SK-N-SH treated with all-trans-retinoic acid at 6 μM for 48 hours (cell line): ENCODE results near the gene HS3ST5.

ENCODE experiments used
- ATAC-seq: fragments of 200-7000 bp; cut with Tn5 transposase; 3 replicates; pipeline ENCODE4 v1.9.1; 2020; ENCODE audit warnings: mild to moderate bottlenecking, moderate library complexity
- ARNTL ChIP-seq: fragments of 450-650 bp; formaldehyde crosslinking; IDR thresholded peaks from 2 replicates; pipeline ENCODE4 v1.5.0; 2020; ENCODE audit warnings: low read depth, mild to moderate bottlenecking, moderate library complexity, borderline replicate concordance
- BACH2 ChIP-seq: fragments of 250-450 bp; sonication (Bioruptor Pico); IDR thresholded peaks from 2 replicates; pipeline ENCODE4 v1.9.0; 2021; ENCODE audit warnings: mild to moderate bottlenecking, borderline replicate concordance
- CSDC2 ChIP-seq: fragments of 250-450 bp; sonication (Bioruptor Pico); IDR thresholded peaks from 2 replicates; pipeline ENCODE4 v1.5.0; 2020; ENCODE audit warnings: mild to moderate bottlenecking, moderate library complexity
- CSRNP3 ChIP-seq: fragments of 250-450 bp; sonication (Bioruptor Pico); IDR thresholded peaks from 2 replicates; pipeline ENCODE4 v1.5.1; 2021; ENCODE audit warnings: mild to moderate bottlenecking, moderate library complexity
- ESRRG ChIP-seq: fragments of 250-450 bp; sonication (Bioruptor Pico); IDR thresholded peaks from 2 replicates; pipeline ENCODE4 v1.6.1; 2021; ENCODE audit warnings: mild to moderate bottlenecking
- GLIS3 ChIP-seq: fragments of 250-450 bp; sonication (Bioruptor Pico); IDR thresholded peaks from 2 replicates; pipeline ENCODE4 v1.5.0; 2020; ENCODE audit warnings: mild to moderate bottlenecking, moderate library complexity
- ISL1 ChIP-seq: fragments of 250-450 bp; sonication (Bioruptor Pico); IDR thresholded peaks from 2 replicates; pipeline ENCODE4 v2.1.2; 2022; ENCODE audit warnings: mild to moderate bottlenecking, moderate library complexity
- OSR1 ChIP-seq: fragments of 250-450 bp; sonication (Bioruptor Pico); IDR thresholded peaks from 2 replicates; pipeline ENCODE4 v1.8.0; 2022; ENCODE audit warnings: moderate library complexity, mild to moderate bottlenecking, inconsistent platforms
- PATZ1 ChIP-seq: fragments of 250-450 bp; sonication (Bioruptor Pico); IDR thresholded peaks from 2 replicates; pipeline ENCODE4 v1.8.0; 2020; ENCODE audit warnings: mild to moderate bottlenecking, moderate library complexity, borderline replicate concordance
- POU6F1 ChIP-seq: fragments of 250-450 bp; sonication (Bioruptor Pico); IDR thresholded peaks from 2 replicates; pipeline ENCODE4 v1.8.0; 2021; ENCODE audit warnings: low read depth, mild to moderate bottlenecking, moderate library complexity, borderline replicate concordance
- PPARA ChIP-seq: fragments of 250-450 bp; sonication (Bioruptor Pico); IDR thresholded peaks from 2 replicates; pipeline ENCODE4 v1.5.0; 2020; ENCODE audit warnings: mild to moderate bottlenecking, borderline replicate concordance
- RARB ChIP-seq: fragments of 250-450 bp; sonication (Bioruptor Pico); IDR thresholded peaks from 2 replicates; pipeline ENCODE4 v1.8.0; 2021; ENCODE audit warnings: mild to moderate bottlenecking, moderate library complexity
- TCF4 ChIP-seq: fragments of 250-450 bp; sonication (Bioruptor Pico); IDR thresholded peaks from 2 replicates; pipeline ENCODE4 v1.8.0; 2021; ENCODE audit warnings: mild to moderate bottlenecking, moderate library complexity, borderline replicate concordance
- TOX ChIP-seq: fragments of 250-450 bp; sonication (Bioruptor Pico); IDR thresholded peaks from 2 replicates; pipeline ENCODE4 v1.8.0; 2021; ENCODE audit warnings: mild to moderate bottlenecking, moderate library complexity, borderline replicate concordance
- TSHZ2 ChIP-seq: fragments of 250-450 bp; sonication (Bioruptor Pico); IDR thresholded peaks from 2 replicates; pipeline ENCODE4 v1.5.0; 2020; ENCODE audit warnings: mild to moderate bottlenecking, moderate library complexity
- ZC3H10 ChIP-seq: fragments of 250-450 bp; sonication (Bioruptor Pico); IDR thresholded peaks from 2 replicates; pipeline ENCODE4 v1.5.1; 2021; ENCODE audit warnings: mild to moderate bottlenecking, moderate library complexity
- ZFP30 ChIP-seq: fragments of 450-650 bp; formaldehyde crosslinking; IDR thresholded peaks from 2 replicates; pipeline ENCODE4 v1.5.0; 2022; ENCODE audit warnings: mild to moderate bottlenecking, moderate library complexity
- ZNF565 ChIP-seq: fragments of 450-650 bp; formaldehyde crosslinking; conservative IDR thresholded peaks from 2 replicates; pipeline ENCODE4 v1.5.0; 2020; ENCODE audit warnings: low read depth, mild to moderate bottlenecking, moderate library complexity
- ZNF70 ChIP-seq: fragments of 450-650 bp; formaldehyde crosslinking; IDR thresholded peaks from 2 replicates; pipeline ENCODE4 v1.5.0; 2020; ENCODE audit warnings: mild to moderate bottlenecking, moderate library complexity

HS3ST5 gene

GRCh38 chr6:114039841-114040240, 303.0 kb downstream of the HS3ST5 start:
- ATAC-seq, result no peak
- TF ChIP-seq TSHZ2 (CRISPR knock-in tag) (no peak), RARB (CRISPR knock-in tag) (no peak), GLIS3 (CRISPR knock-in tag) (no peak), TCF4 (CRISPR knock-in tag) (no peak), ZNF565 (CRISPR knock-in tag) (no peak), ZC3H10 (CRISPR knock-in tag) (no peak), ISL1 (CRISPR knock-in tag) (no peak), ZNF70 (no peak), OSR1 (CRISPR knock-in tag) (no peak), ARNTL (no peak), TOX (CRISPR knock-in tag) (no peak)

GRCh38 chr6:114033606-114034005, 309.2 kb downstream of the HS3ST5 start:
- ATAC-seq, result no peak
- no peak for TF ChIP-seq PATZ1
- no peak for TF ChIP-seq GLIS3 (CRISPR knock-in tag)
- no peak for TF ChIP-seq POU6F1 (CRISPR knock-in tag)
- no peak for TF ChIP-seq CSDC2
- TF ChIP-seq TCF4 (CRISPR knock-in tag), result no peak
- no peak for TF ChIP-seq ZFP30 (CRISPR knock-in tag)
- no peak for TF ChIP-seq ARNTL
- TF ChIP-seq TSHZ2 (CRISPR knock-in tag), result no peak
- no peak for TF ChIP-seq BACH2 (CRISPR knock-in tag)
- TF ChIP-seq TOX (CRISPR knock-in tag), result no peak
- no peak for TF ChIP-seq CSRNP3
- TF ChIP-seq ESRRG (CRISPR knock-in tag), result no peak

- ATAC-seq, result no peak
These were observed 310.1 kb downstream of the HS3ST5 start for GRCh38 chr6:114032721-114033120.

More at GRCh38 chr6:114032721-114033120, 310.1 kb downstream of the HS3ST5 start:
- TF ChIP-seq ZFP30 (CRISPR knock-in tag) (no peak), ZNF565 (CRISPR knock-in tag) (no peak), OSR1 (CRISPR knock-in tag) (no peak), PPARA (CRISPR knock-in tag) (no peak), ARNTL (no peak), ISL1 (CRISPR knock-in tag) (no peak), GLIS3 (CRISPR knock-in tag) (no peak), BACH2 (CRISPR knock-in tag) (no peak), TOX (CRISPR knock-in tag) (no peak), ESRRG (CRISPR knock-in tag) (no peak)
